ENCODE results near the gene SULT6B1. TPM values are rescaled to one million over a fixed set of nuclear protein-coding genes. Genes with fewer than 3 reads are reported as not detected.

SULT6B1 gene
- total RNA-seq, 2 donors from 2014 or later, result not detected

Other genes with a start within 250 kb of the SULT6B1 start
- 10 to 100 TPM; 29.8 to 37.2 TPM for gene STRN, start 222.1 kb downstream of the SULT6B1 start, total RNA-seq
- 10 to 100 TPM; 17.1 to 21.1 TPM for gene HEATR5B, start 104.3 kb downstream of the SULT6B1 start, total RNA-seq
- 10 to 100 TPM in 1 of 2 donors, 1 to 10 TPM in 1; 9.4 to 26.8 TPM for gene GPATCH11, start 104.2 kb downstream of the SULT6B1 start, total RNA-seq
- gene EIF2AK2, start 31.7 kb downstream of the SULT6B1 start, total RNA-seq, result 10 to 100 TPM; 32.0 to 68.6 TPM
- 10 to 100 TPM; 29.1 to 46.9 TPM for gene CEBPZOS, start 7.8 kb upstream of the SULT6B1 start, total RNA-seq
- gene CEBPZ, start 42.9 kb upstream of the SULT6B1 start, total RNA-seq, result 10 to 100 TPM; 60.6 to 79.1 TPM
- 10 to 100 TPM; 21.7 to 26.5 TPM for gene NDUFAF7, start 43.0 kb upstream of the SULT6B1 start, total RNA-seq
- gene PRKD3, start 136.2 kb upstream of the SULT6B1 start, total RNA-seq, result 10 to 100 TPM; 18.1 to 20.6 TPM
- gene QPCT, start 156.0 kb upstream of the SULT6B1 start, total RNA-seq, result 1 to 10 TPM in 1 of 2 donors, not detected in 1; 1.5 TPM

Measured in activated naive CD4-positive, alpha-beta T cell treated with anti-CD3 and anti-CD28 coated beads, Interleukin-2, amount 50 U/mL, for 72 hours (primary cell).